Measurements from ENCODE around the gene STRN4. TPM values are rescaled to one million over a fixed set of nuclear protein-coding genes. Genes with fewer than 3 reads are reported as not detected.

The STRN4 gene
- total RNA-seq = 35.6 and 37.1 TPM in 2 replicates

GRCh38 chr19:46746281-46747057 lies at the start of gene STRN4:
STRN4 (minus strand) TSS chr19:46746450; CDS start chr19:46746430, 20 bp downstream.

GRCh38 chr19:46788262-46788967 lies 42.2 kb upstream of the STRN4 start, which contains the start of gene SLC1A5:
SLC1A5 (minus strand) TSS chr19:46788594; CDS start chr19:46787965, 629 bp downstream.

GRCh38 chr19:46745521-46746280 lies 549 bp downstream of the STRN4 start, which contains the start of gene FKRP:
FKRP (plus strand) TSS chr19:46746057; CDS start chr19:46755451, 9,394 bp downstream.

GRCh38 chr19:46717034-46717715 lies 29.1 kb downstream of the STRN4 start, which contains the start of gene PRKD2:
PRKD2 (minus strand) TSS chr19:46717114; CDS start chr19:46716370, 744 bp downstream.

Small RNAs within 50 kb of the gene (small RNA-seq; reads per million reads assigned to genes)
- gene MIR320E = 0.31 reads per million
- not detected for gene RF00019
- gene RN7SL364P = not detected

Other genes starting within 250 kb of the STRN4 start
- 227 and 258 TPM in 2 replicates for gene CALM3, start 145.1 kb downstream of the STRN4 start, total RNA-seq
- 3.0 and 4.4 TPM in 2 replicates for gene PTGIR, start 121.4 kb downstream of the STRN4 start, total RNA-seq
- not detected in 2 replicates for gene GNG8, start 110.2 kb downstream of the STRN4 start, total RNA-seq
- 2.6 and 2.7 TPM in 2 replicates for gene DACT3, start 85.3 kb downstream of the STRN4 start, total RNA-seq
- 10.2 and 11.1 TPM in 2 replicates for gene PRKD2, start 29.3 kb downstream of the STRN4 start, total RNA-seq
- 11.2 and 18.5 TPM in 2 replicates for gene FKRP, start 393 bp downstream of the STRN4 start, total RNA-seq
- 109 and 186 TPM in 2 replicates for gene SLC1A5, start 42.1 kb upstream of the STRN4 start, total RNA-seq
- gene AP2S1, start 104.4 kb upstream of the STRN4 start, total RNA-seq = 147 and 155 TPM in 2 replicates
- 73.7 and 74.9 TPM in 2 replicates for gene ARHGAP35, start 114.5 kb upstream of the STRN4 start, total RNA-seq